ENCODE data around the gene SLIT3. TPM values are rescaled to one million over a fixed set of nuclear protein-coding genes. Genes with fewer than 3 reads are reported as not detected.
"Not testable (repeated sequence)": the region's sequence is repeated elsewhere in the genome, so short reads cannot be mapped to it uniquely, and the experiment has no call there.

Gene SLIT3
- total and polyA plus RNA-seq, 9 of the 15 experiments (the other 6 are each of a cell fraction or from before 2014, with no cell fraction given), result 0.01 to 0.04 TPM; not detected in 7

DNA sequence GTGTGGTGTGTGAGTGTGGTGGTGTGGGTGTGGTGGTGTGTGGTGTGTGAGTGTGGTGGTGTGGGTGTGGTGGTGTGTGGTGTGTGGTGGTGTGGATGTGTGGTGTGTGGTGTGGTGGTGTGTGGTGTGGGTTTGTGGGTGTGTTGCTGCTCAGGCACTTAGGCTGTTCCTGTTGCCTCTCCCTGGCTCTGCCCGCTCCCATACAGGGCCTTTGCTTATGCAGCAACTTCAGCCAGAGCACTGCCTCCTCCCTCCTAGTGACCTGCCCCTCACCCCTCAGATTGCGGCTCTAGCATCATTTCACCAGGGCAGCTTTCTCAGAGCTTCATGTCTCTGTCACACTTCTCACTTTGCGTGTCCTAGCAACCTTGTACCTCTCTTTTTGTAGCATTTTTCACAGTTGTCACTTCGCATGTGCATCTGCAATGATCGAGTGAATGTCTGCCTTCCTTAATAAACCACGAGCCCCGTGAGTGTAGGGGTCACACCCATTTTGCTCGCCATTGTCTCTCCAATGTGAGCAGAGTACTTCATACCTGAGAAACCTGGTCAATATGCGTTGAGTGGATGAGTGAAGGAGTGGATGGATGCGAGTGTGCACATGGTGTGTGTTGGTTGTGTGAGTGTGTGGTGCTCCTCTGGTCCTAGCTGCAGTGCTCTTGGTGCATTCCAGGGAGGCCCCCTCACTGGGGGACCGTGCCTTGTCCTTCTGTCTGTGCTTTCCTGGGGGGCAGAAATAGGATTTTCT, 553.9 kb downstream of the SLIT3 start:
- Histone ChIP-seq H3K27me3 (ENCODE audit: control insufficient read depth in 2 of 2, insufficient read depth in 2 of 2, low read length in 2 of 2) (peaks cover 3 to 10% of the 10 kb centered on the region in 2 experiments; a peak in 3 of 5 replicates), H3K9me1 (ENCODE audit: control insufficient read depth, insufficient read depth, low read length) (no peaks in the 10 kb centered on the region), H3K4me3 (no peak overlapping the region), H4K20me1 (replicated peaks; ENCODE audit: control insufficient read depth, insufficient read depth, low read length) (no peaks in the 10 kb centered on the region), H3K4me1 (replicated peaks in 1 of 2; ENCODE audit: control insufficient read depth in 2 of 2, insufficient read depth in 2 of 2, low read length in 2 of 2) (0 out of 5 replicates have a peak, but pooled peaks cover 0 to 2% of the 10 kb centered on the region in 2 experiments), H3K9ac (ENCODE audit: insufficient read depth in 1 of 2, low read depth in 2 of 2, low read length in 2 of 2) (no peak overlapping the region), H3K27ac (ENCODE audit: extremely low read depth, low read depth, low read length) (no peak overlapping the region), H3K79me2 (ENCODE audit: control insufficient read depth, insufficient read depth, low read length) (no peaks in the 10 kb centered on the region), H2AFZ (ENCODE audit: low read depth, low read length) (no peak overlapping the region), H3K9me3 (replicated peaks; ENCODE audit: control insufficient read depth, insufficient read depth, low read depth, low read length) (no peaks in the 10 kb centered on the region), H3K36me3 (ENCODE audit: control insufficient read depth, insufficient read depth, low read length) (no peaks in the 10 kb centered on the region), H3K4me2 (ENCODE audit: insufficient read depth, low read length) (no peak overlapping the region)
- BruUV-seq (replicated peaks), result no TSS peak
- TF ChIP-seq, protein P1, sequence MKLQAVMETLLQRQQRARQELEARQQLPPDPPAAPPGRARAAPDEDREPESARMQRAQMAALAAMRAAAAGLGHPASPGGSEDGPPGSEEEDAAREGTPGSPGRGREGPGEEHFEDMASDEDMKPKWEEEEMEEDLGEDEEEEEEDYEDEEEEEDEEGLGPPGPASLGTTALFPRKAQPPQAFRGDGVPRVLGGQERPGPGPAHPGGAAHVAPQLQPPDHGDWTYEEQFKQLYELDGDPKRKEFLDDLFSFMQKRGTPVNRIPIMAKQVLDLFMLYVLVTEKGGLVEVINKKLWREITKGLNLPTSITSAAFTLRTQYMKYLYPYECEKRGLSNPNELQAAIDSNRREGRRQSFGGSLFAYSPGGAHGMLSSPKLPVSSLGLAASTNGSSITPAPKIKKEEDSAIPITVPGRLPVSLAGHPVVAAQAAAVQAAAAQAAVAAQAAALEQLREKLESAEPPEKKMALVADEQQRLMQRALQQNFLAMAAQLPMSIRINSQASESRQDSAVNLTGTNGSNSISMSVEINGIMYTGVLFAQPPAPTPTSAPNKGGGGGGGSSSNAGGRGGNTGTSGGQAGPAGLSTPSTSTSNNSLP (IDR thresholded peaks at IDR 0.05; ENCODE audit: borderline replicate concordance, low read depth, low read length), result no peak
- no peak for TF ChIP-seq ARHGAP35 (IDR thresholded peaks at IDR 0.05; ENCODE audit: partially characterized antibody)
- TF ChIP-seq, protein P2, sequence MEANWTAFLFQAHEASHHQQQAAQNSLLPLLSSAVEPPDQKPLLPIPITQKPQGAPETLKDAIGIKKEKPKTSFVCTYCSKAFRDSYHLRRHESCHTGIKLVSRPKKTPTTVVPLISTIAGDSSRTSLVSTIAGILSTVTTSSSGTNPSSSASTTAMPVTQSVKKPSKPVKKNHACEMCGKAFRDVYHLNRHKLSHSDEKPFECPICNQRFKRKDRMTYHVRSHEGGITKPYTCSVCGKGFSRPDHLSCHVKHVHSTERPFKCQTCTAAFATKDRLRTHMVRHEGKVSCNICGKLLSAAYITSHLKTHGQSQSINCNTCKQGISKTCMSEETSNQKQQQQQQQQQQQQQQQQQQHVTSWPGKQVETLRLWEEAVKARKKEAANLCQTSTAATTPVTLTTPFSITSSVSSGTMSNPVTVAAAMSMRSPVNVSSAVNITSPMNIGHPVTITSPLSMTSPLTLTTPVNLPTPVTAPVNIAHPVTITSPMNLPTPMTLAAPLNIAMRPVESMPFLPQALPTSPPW (CRISPR knock-in tag; IDR thresholded peaks at IDR 0.05), result no peak
- ATAC-seq, result peak; percentile 23; the same call in 1 of the 3 replicates
- WGBS (ENCODE audit: insufficient coverage, low coverage, missing lambda C conversion rate), result 3% methylated on average over 11 of the region's 11 CpGs
- intact Hi-C loops (cut with micrococcal nuclease) (no loop called here), in situ Hi-C loops (cut with MboI) (no loop called here)
- ChIA-PET CTCF (ENCODE audit: low intra/inter-chr PET ratio) (no interaction called here), POLR2A (interaction anchor here (0.7 kb wide), 1 partner anchor 16 kb away, joined by 3 read pairs; no protein-coding TSS in a partner anchor)
- no peak for FAIRE-seq
- no peak for DNase-seq (ENCODE audit: extremely low read depth in 1 of 4, low spot score in 3 of 4)

DNA sequence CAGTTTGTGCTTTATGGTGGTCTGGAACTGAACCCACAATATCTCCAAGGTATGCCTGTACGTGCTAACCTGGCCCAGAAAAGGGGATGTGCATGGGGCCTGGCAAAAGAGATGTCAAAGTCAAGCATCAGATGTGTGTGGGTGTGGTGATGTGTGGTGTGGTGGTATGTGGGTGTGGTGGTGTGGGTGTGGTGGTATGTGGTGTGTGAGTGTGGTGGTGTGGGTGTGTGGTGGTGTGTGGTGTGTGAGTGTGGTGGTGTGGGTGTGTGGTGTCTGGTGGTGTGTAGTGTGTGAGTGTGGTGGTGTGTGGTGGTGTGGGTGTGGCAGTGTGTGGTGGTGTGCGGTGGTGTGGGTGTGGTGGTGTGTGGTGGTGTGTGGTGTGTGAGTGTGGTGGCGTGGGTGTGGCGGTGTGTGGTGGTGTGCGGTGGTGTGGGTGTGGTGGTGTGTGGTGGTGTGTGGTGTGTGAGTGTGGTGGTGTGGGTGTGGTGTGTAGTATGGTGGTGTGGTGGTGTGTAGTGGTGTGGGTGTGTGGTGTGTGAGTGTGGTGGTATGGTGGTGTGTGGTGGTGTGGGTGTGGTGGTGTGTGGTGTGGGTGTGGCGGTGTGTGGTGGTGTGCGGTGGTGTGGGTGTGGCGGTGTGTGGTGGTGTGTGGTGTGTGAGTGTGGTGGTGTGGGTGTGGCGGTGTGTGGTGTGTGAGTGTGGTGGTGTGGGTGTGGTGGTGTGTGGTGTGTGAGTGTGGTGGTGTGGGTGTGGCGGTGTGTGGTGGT, 554.6 kb downstream of the SLIT3 start:
- H3K27ac ChIP-seq (ENCODE audit: extremely low read depth, low read depth, low read length); H3K4me3 ChIP-seq; H3K4me2 ChIP-seq (ENCODE audit: insufficient read depth, low read length); DNase-seq (ENCODE audit: extremely low read depth in 1 of 4, low spot score in 3 of 4); H3K79me2 ChIP-seq (ENCODE audit: control insufficient read depth, insufficient read depth, low read length); BruUV-seq (replicated peaks); H3K9me3 ChIP-seq (replicated peaks; ENCODE audit: control insufficient read depth, insufficient read depth, low read depth, low read length); H3K9me1 ChIP-seq (ENCODE audit: control insufficient read depth, insufficient read depth, low read length); ATAC-seq; H2AFZ ChIP-seq (ENCODE audit: low read depth, low read length); in situ Hi-C loops (cut with MboI); H3K36me3 ChIP-seq (ENCODE audit: control insufficient read depth, insufficient read depth, low read length); H3K27me3 ChIP-seq (ENCODE audit: control insufficient read depth in 2 of 2, insufficient read depth in 2 of 2, low read length in 2 of 2); H4K20me1 ChIP-seq (replicated peaks; ENCODE audit: control insufficient read depth, insufficient read depth, low read length); H3K4me1 ChIP-seq (replicated peaks in 1 of 2; ENCODE audit: control insufficient read depth in 2 of 2, insufficient read depth in 2 of 2, low read length in 2 of 2); FAIRE-seq; intact Hi-C loops (cut with micrococcal nuclease); H3K9ac ChIP-seq (ENCODE audit: insufficient read depth in 1 of 2, low read depth in 2 of 2, low read length in 2 of 2); CTCF ChIA-PET (ENCODE audit: low intra/inter-chr PET ratio); POLR2A ChIA-PET: not testable (repeated sequence)
- 0% methylated on average over 1 of the region's 10 CpGs for WGBS (ENCODE audit: insufficient coverage, low coverage, missing lambda C conversion rate)
